ENCODE measurements around the gene CSNK1G2. TPM values are rescaled to one million over a fixed set of nuclear protein-coding genes. Genes with fewer than 3 reads are reported as not detected.

CSNK1G2 gene
- total and polyA plus RNA-seq, 2 of the 13 experiments (the other 11 are each of a cell fraction or from before 2014, with no cell fraction given) = 53.8 to 72.5 TPM

GRCh38 chr19:1942078-1942933 lies 1.3 kb downstream of the CSNK1G2 start (continued):
- TF ChIP-seq TFDP1 (CRISPR knock-in tag; IDR thresholded peaks at IDR 0.05; ENCODE audit: borderline replicate concordance) (peak; percentile 32; the same call in 1 of the 2 replicates), ARNT2 (CRISPR knock-in tag; IDR thresholded peaks at IDR 0.05; ENCODE audit: low read depth) (no peak), MXD4 (CRISPR knock-in tag; IDR thresholded peaks at IDR 0.05) (0 out of 2 replicates have a peak, but pooled peaks have one; percentile 29), DDIT3 (CRISPR knock-in tag; IDR thresholded peaks at IDR 0.05) (no peak), NR2F1 (CRISPR knock-in tag; IDR thresholded peaks at IDR 0.05) (no peak), TRAFD1 (CRISPR knock-in tag; IDR thresholded peaks at IDR 0.05; ENCODE audit: borderline replicate concordance) (0 out of 2 replicates have a peak, but pooled peaks have one; percentile 22), ZKSCAN1 (IDR thresholded peaks at IDR 0.05; ENCODE audit: low read length) (no peak), ZNF746 (CRISPR knock-in tag; IDR thresholded peaks at IDR 0.05) (peak; percentile 74; the same call in 1 of the 2 replicates), NFE2 (CRISPR knock-in tag; IDR thresholded peaks at IDR 0.05) (no peak), RXRA (CRISPR knock-in tag; IDR thresholded peaks at IDR 0.05) (no peak; the same call in 1 of the 2 replicates), SOX13 (IDR thresholded peaks at IDR 0.05) (no peak), SOX13 (CRISPR knock-in tag; conservative IDR thresholded peaks at IDR 0.05 in 1 of 2, IDR thresholded peaks at IDR 0.05 in 1 of 2) (peak in 1 of 2 experiments; percentile 52; a peak in 2 of 4 replicates), ZNF318 (CRISPR knock-in tag; IDR thresholded peaks at IDR 0.05) (no peak), PAX8 (CRISPR knock-in tag; IDR thresholded peaks at IDR 0.05; ENCODE audit: borderline replicate concordance) (0 out of 2 replicates have a peak, but pooled peaks have one; percentile 67), SP2 (CRISPR knock-in tag; IDR thresholded peaks at IDR 0.05) (no peak), NCOA5 (CRISPR knock-in tag; IDR thresholded peaks at IDR 0.05) (no peak)
